ENCODE measurements around the gene MEX3B.

The MEX3B gene

DNA sequence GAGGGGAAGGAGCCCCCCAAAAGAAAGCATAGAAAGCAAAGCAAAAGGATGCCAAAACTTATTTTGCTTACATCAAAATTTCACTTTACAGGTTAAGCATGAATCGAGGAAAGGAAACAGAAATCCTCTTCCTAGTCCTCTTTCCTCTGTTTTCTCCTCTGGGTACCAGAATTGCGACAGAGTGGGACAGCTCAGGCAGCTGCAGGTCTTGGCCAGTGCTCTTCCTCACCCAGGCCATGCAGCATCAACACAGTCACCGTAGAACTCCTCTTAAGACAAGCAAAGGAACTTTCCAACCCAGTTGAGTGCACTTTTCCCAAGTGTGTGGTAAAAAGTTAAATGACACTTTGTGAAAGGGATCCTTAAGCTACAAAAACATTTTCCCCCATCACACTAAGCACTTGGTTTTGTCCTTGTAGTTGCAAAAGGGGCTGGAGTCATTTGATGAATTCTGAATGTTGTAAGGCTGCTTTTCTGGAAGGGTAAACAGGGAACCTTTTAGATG is 45.9 kb upstream of the MEX3B start:
- no peak overlapping the region for H3K4me2 ChIP-seq (ENCODE audit: low read length)
- H3K4me3 ChIP-seq (ENCODE audit: low read depth, low read length, poor library complexity, severe bottlenecking): no peak overlapping the region
- no peak overlapping the region for H3K27ac ChIP-seq (ENCODE audit: low read depth, low read length, poor library complexity, severe bottlenecking)
- H2AFZ ChIP-seq (ENCODE audit: low read length): no peak overlapping the region
- no peak overlapping the region for H3K9ac ChIP-seq (ENCODE audit: low read length)
- H3K9me2 ChIP-seq (ENCODE audit: low read depth, low read length): no peaks in the 10 kb centered on the region
- H4K20me1 ChIP-seq (ENCODE audit: insufficient read depth, low read length): no peaks in the 10 kb centered on the region
- TF ChIP-seq, protein P1, sequence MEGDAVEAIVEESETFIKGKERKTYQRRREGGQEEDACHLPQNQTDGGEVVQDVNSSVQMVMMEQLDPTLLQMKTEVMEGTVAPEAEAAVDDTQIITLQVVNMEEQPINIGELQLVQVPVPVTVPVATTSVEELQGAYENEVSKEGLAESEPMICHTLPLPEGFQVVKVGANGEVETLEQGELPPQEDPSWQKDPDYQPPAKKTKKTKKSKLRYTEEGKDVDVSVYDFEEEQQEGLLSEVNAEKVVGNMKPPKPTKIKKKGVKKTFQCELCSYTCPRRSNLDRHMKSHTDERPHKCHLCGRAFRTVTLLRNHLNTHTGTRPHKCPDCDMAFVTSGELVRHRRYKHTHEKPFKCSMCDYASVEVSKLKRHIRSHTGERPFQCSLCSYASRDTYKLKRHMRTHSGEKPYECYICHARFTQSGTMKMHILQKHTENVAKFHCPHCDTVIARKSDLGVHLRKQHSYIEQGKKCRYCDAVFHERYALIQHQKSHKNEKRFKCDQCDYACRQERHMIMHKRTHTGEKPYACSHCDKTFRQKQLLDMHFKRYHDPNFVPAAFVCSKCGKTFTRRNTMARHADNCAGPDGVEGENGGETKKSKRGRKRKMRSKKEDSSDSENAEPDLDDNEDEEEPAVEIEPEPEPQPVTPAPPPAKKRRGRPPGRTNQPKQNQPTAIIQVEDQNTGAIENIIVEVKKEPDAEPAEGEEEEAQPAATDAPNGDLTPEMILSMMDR (IDR thresholded peaks at IDR 0.05; ENCODE audit: low read length): no peak
- TF ChIP-seq EZH2 (IDR thresholded peaks at IDR 0.05; ENCODE audit: borderline replicate concordance, low read length): no peak
- H3K9me3 ChIP-seq (ENCODE audit: low read length): no peaks in the 10 kb centered on the region
- no peaks in the 10 kb centered on the region for H3K27me3 ChIP-seq (ENCODE audit: insufficient read depth, low read length)
- no peaks in the 10 kb centered on the region for H3F3A ChIP-seq (ENCODE audit: insufficient read depth, low read length)
- no peaks in the 10 kb centered on the region for H3K36me3 ChIP-seq (ENCODE audit: insufficient read depth, low read length)
- H3K4me1 ChIP-seq (ENCODE audit: insufficient read depth, low read length, severe bottlenecking): no peaks in the 10 kb centered on the region
- H3K79me2 ChIP-seq (ENCODE audit: insufficient read depth, low read length): no peaks in the 10 kb centered on the region

DNA sequence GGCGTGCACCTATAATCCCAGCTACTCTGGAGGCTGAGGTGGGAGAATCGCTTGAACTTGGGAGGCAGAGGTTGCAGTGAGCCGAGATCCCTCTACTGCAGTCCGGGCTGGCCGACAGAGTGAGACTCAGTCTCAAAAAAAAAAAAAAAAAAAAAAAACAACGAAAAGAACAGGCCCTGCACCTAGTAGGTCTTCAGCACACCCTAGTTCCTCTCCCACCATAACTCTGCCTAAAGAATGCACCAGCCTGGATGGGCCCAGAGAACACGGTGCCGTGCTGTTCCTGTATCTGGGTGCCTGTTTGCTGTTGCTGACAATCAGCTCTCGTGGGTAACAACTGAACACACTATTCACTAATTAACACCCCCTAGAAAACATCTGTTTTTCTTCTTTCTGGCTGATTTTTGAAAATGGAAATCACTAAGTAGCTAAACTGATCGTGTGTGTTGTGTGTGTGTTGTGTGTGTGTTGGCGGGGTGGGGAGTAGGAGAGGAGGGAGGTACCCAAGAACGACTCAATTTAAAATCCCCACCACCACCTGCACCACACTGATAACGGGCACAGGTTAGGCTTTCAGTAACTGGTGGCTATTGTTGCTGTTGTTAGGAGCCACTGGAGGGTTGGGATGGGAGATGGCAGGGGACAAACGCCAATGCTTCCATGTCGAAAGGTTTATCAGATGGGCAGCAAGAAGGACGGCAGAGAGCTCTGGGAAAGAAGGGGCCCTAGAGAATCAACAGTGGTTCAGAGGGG is 40.6 kb upstream of the MEX3B start:
- Histone ChIP-seq H3K27ac (ENCODE audit: low read depth, low read length, poor library complexity, severe bottlenecking) (no peak overlapping the region), H3K27me3 (ENCODE audit: insufficient read depth, low read length) (no peaks in the 10 kb centered on the region), H3K9me2 (ENCODE audit: low read depth, low read length) (no peaks in the 10 kb centered on the region), H3K4me2 (ENCODE audit: low read length) (no peak overlapping the region), H3K79me2 (ENCODE audit: insufficient read depth, low read length) (no peaks in the 10 kb centered on the region), H3K9me3 (ENCODE audit: low read length) (no peaks in the 10 kb centered on the region), H2AFZ (ENCODE audit: low read length) (no peak overlapping the region), H3K9ac (ENCODE audit: low read length) (no peak overlapping the region), H3K4me3 (ENCODE audit: low read depth, low read length, poor library complexity, severe bottlenecking) (no peak overlapping the region), H3K4me1 (ENCODE audit: insufficient read depth, low read length, severe bottlenecking) (no peaks in the 10 kb centered on the region), H4K20me1 (ENCODE audit: insufficient read depth, low read length) (no peaks in the 10 kb centered on the region), H3F3A (ENCODE audit: insufficient read depth, low read length) (no peaks in the 10 kb centered on the region), H3K36me3 (ENCODE audit: insufficient read depth, low read length) (no peaks in the 10 kb centered on the region)
- TF ChIP-seq EZH2 (IDR thresholded peaks at IDR 0.05; ENCODE audit: borderline replicate concordance, low read length): no peak
- TF ChIP-seq, protein P1 (IDR thresholded peaks at IDR 0.05; ENCODE audit: low read length): no peak

DNA sequence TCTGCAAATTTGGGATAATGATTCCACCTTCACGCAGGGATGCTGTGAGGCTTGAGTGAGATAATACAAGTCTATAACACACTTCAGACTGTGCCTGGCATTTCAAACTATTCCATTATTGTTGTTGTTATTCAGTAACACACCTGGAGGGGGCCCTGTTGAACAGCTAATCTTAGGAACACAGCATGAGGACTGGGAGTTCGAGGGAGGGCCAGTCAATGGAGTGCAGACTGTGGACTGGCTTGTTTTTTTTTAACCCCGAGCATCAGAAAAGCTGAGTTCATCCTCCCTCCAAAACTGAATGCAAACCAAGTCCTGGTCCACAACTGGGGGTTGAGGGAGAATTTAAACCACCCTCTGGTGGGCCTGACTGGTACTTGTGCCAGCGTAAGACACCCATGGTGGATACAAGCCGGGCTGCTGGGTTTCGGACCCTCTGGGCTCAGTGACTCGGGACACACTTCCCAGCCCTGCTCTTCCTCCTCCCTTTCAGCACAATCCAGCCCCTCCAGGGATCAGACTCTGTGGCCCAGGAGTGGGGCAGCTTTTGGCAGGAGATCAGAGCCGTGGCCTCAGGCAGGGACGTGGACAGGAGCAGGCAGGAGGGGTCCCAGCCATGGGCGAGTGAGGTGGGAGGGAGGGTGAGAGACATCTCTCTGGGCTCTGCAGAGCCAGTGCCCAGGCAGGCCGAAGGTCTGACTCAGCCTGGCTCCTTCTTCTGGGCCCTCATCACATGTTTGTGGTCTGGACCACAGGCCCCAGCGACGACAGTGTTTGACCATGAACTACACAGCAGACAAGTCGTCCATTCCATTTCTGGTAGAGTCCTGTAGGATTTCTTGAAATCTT is 36.3 kb upstream of the MEX3B start:
- Histone ChIP-seq H3K9me3 (ENCODE audit: low read length) (no peaks in the 10 kb centered on the region), H3K9me2 (ENCODE audit: low read depth, low read length) (no peaks in the 10 kb centered on the region), H3K36me3 (ENCODE audit: insufficient read depth, low read length) (no peaks in the 10 kb centered on the region), H3K27ac (ENCODE audit: low read depth, low read length, poor library complexity, severe bottlenecking) (no peak overlapping the region), H3K4me3 (ENCODE audit: low read depth, low read length, poor library complexity, severe bottlenecking) (no peak overlapping the region), H3K4me1 (ENCODE audit: insufficient read depth, low read length, severe bottlenecking) (no peaks in the 10 kb centered on the region), H3F3A (ENCODE audit: insufficient read depth, low read length) (no peaks in the 10 kb centered on the region), H3K79me2 (ENCODE audit: insufficient read depth, low read length) (no peaks in the 10 kb centered on the region), H3K27me3 (ENCODE audit: insufficient read depth, low read length) (no peaks in the 10 kb centered on the region; the same call in 1 of the 2 replicates), H3K9ac (ENCODE audit: low read length) (no peak overlapping the region), H2AFZ (ENCODE audit: low read length) (no peak overlapping the region), H4K20me1 (ENCODE audit: insufficient read depth, low read length) (no peaks in the 10 kb centered on the region), H3K4me2 (ENCODE audit: low read length) (no peak overlapping the region)
- TF ChIP-seq, protein P1 (IDR thresholded peaks at IDR 0.05; ENCODE audit: low read length): peak; percentile 23; the same call in 1 of the 2 replicates
- TF ChIP-seq EZH2 (IDR thresholded peaks at IDR 0.05; ENCODE audit: borderline replicate concordance, low read length): no peak

Measured in OCI-LY1 (cell line).